SU-DHL-6 (cell line): ENCODE data around the gene SEZ6L2.

Experiments
- H2AFZ ChIP-seq: fragments of 200-600 bp; sonication (generic); 2 replicates; pipeline ENCODE4 v1.6.1; 2014; ENCODE audit warnings: low read depth, mild to moderate bottlenecking, moderate library complexity, mixed read lengths, antibody characterized with exemption, low read length; ENCODE audit not compliant: severe bottlenecking
- H3F3A ChIP-seq: fragments of 200-600 bp; shearing (Covaris generic); 2 replicates; pipeline ENCODE4 v1.6.0; 2016; ENCODE audit warnings: antibody characterized with exemption, mild to moderate bottlenecking; ENCODE audit not compliant: insufficient read depth
- H3K27ac ChIP-seq: fragments of 200-600 bp; sonication (generic); 2 replicates; pipeline ENCODE4 v1.5.1; 2016; ENCODE audit warnings: low read depth, mild to moderate bottlenecking, low read length, moderate library complexity, mixed read lengths
- H3K27me3 ChIP-seq: fragments of 200-600 bp; sonication (generic), shearing (Covaris generic); 2 replicates; pipeline ENCODE4 v1.6.0; 2014; ENCODE audit warnings: mild to moderate bottlenecking, low read length
- H3K36me3 ChIP-seq: fragments of 200-600 bp; sonication (generic); 2 replicates; pipeline ENCODE4 v1.6.1; 2014; ENCODE audit warnings: mild to moderate bottlenecking, low read length, mixed read lengths
- H3K4me2 ChIP-seq: fragments of 300-600, 200-600 bp; shearing (Covaris generic), sonication (generic); 2 replicates; pipeline ENCODE4 v1.6.0; 2014; ENCODE audit warnings: low read length, low read depth, mild to moderate bottlenecking; ENCODE audit not compliant: poor library complexity, severe bottlenecking
- H3K4me3 ChIP-seq: fragments of 200-600 bp; sonication (generic); 2 replicates; pipeline ENCODE4 v1.5.1; 2014; ENCODE audit warnings: antibody characterized with exemption, low read length, mild to moderate bottlenecking, mixed read lengths; ENCODE audit not compliant: insufficient read depth, poor library complexity, severe bottlenecking
- H3K79me2 ChIP-seq: fragments of 200-600 bp; sonication (generic); 2 replicates; pipeline ENCODE4 v1.6.1; 2014; ENCODE audit warnings: mild to moderate bottlenecking, low read length, moderate library complexity; ENCODE audit not compliant: insufficient read depth
- H3K9ac ChIP-seq: fragments of 200-600 bp; sonication (generic); 2 replicates; pipeline ENCODE4 v1.7.0; 2014; ENCODE audit warnings: mild to moderate bottlenecking, low read length
- H3K9me2 ChIP-seq: fragments of 200-600 bp; sonication (generic); replicated peaks from 2 replicates; pipeline ENCODE4 v1.6.1; 2014; ENCODE audit warnings: low read length; ENCODE audit not compliant: insufficient read depth
- H3K9me3 ChIP-seq: fragments of 200-600 bp; sonication (generic); 2 replicates; pipeline ENCODE4 v1.6.1; 2014; ENCODE audit warnings: low read length, mixed read lengths; ENCODE audit not compliant: insufficient read depth
- H4K20me1 ChIP-seq: fragments of 200-600 bp; sonication (generic); 2 replicates; pipeline ENCODE4 v1.6.1; 2014; ENCODE audit warnings: low read depth, mild to moderate bottlenecking, antibody characterized with exemption, low read length, moderate library complexity, mixed read lengths
- CTCF ChIP-seq: fragments of 200-600 bp; sonication (generic); IDR thresholded peaks from one replicate; pipeline ENCODE4 v1.5.1; 2017; ENCODE audit warnings: antibody characterized with exemption, mild to moderate bottlenecking, low read length, moderate library complexity; ENCODE audit not compliant: insufficient read depth, poor library complexity, severe bottlenecking
- EZH2phosphoT487 ChIP-seq: fragments of 200-600 bp; sonication (generic), shearing (Covaris generic); conservative IDR thresholded peaks from 2 replicates; pipeline ENCODE4 v1.6.1; 2018; ENCODE audit warnings: mild to moderate bottlenecking, antibody characterized with exemption, low read length, moderate library complexity, mixed read lengths

The SEZ6L2 gene

GRCh38 chr16:29909391-29909790, 10.0 kb upstream of the SEZ6L2 start:
- no peak overlapping the region for H3K27ac ChIP-seq
- H3K9me2 ChIP-seq = no peaks in the 10 kb centered on the region
- no peak overlapping the region for H2AFZ ChIP-seq
- H3K4me2 ChIP-seq = no peak overlapping the region
- no peak overlapping the region for H3K4me3 ChIP-seq
- H4K20me1 ChIP-seq = no peaks in the 10 kb centered on the region
- no peaks in the 10 kb centered on the region for H3K79me2 ChIP-seq
- H3K36me3 ChIP-seq = no peaks in the 10 kb centered on the region
- no peaks in the 10 kb centered on the region for H3K27me3 ChIP-seq
- H3F3A ChIP-seq = no peaks in the 10 kb centered on the region
- H3K9me3 ChIP-seq = no peaks in the 10 kb centered on the region
- TF ChIP-seq CTCF = no peak
- H3K9ac ChIP-seq = no peak overlapping the region

GRCh38 chr16:29908719-29909220, 9.4 kb upstream of the SEZ6L2 start:
- H4K20me1 ChIP-seq = no peaks in the 10 kb centered on the region
- TF ChIP-seq CTCF = no peak
- TF ChIP-seq EZH2phosphoT487 = no peak
- no peaks in the 10 kb centered on the region for H3K9me3 ChIP-seq
- H3F3A ChIP-seq = no peaks in the 10 kb centered on the region
- H3K27ac ChIP-seq = no peak overlapping the region
- H3K79me2 ChIP-seq = no peaks in the 10 kb centered on the region
- H3K9ac ChIP-seq = no peak overlapping the region
- H3K9me2 ChIP-seq = no peaks in the 10 kb centered on the region
- no peak overlapping the region for H3K4me3 ChIP-seq
- no peaks in the 10 kb centered on the region for H3K27me3 ChIP-seq
- H2AFZ ChIP-seq = no peak overlapping the region
- no peak overlapping the region for H3K4me2 ChIP-seq
- no peaks in the 10 kb centered on the region for H3K36me3 ChIP-seq

- no peaks in the 10 kb centered on the region for H3K9me3 ChIP-seq
- H3K79me2 ChIP-seq = no peaks in the 10 kb centered on the region
- H3K36me3 ChIP-seq = no peaks in the 10 kb centered on the region
- no peak overlapping the region for H3K9ac ChIP-seq
- no peaks in the 10 kb centered on the region for H3K27me3 ChIP-seq
- H3K27ac ChIP-seq = no peak overlapping the region
- no peaks in the 10 kb centered on the region for H4K20me1 ChIP-seq
- no peak overlapping the region for H3K4me2 ChIP-seq
- TF ChIP-seq EZH2phosphoT487 = no peak
- TF ChIP-seq CTCF = no peak
- no peaks in the 10 kb centered on the region for H3K9me2 ChIP-seq
- no peak overlapping the region for H3K4me3 ChIP-seq
- no peak overlapping the region for H2AFZ ChIP-seq
- no peaks in the 10 kb centered on the region for H3F3A ChIP-seq
Observed at GRCh38 chr16:29907973-29908372, 8.6 kb upstream of the SEZ6L2 start.
